ENCODE data around the gene PARN.
"Not testable (repeated sequence)": the region's sequence is repeated elsewhere in the genome, so short reads cannot be mapped to it uniquely, and the experiment has no call there.

Gene PARN

GRCh38 chr16:14427371-14427948, 202.6 kb downstream of the PARN start:
- DNase-seq, result no peak

- no peak for DNase-seq
Measured at GRCh38 chr16:14424595-14424994, 205.5 kb downstream of the PARN start.

GRCh38 chr16:14423344-14423743, 206.7 kb downstream of the PARN start:
- DNase-seq, result no peak

GRCh38 chr16:14420721-14421488, 209.2 kb downstream of the PARN start:
- no peak for DNase-seq

GRCh38 chr16:14420243-14420642, 209.8 kb downstream of the PARN start:
- DNase-seq, result not testable (repeated sequence)

GRCh38 chr16:14419817-14420216, 210.2 kb downstream of the PARN start:
- no peak for DNase-seq

- no peak for DNase-seq
Measured at GRCh38 chr16:14418795-14419225, 211.2 kb downstream of the PARN start.

GRCh38 chr16:14416184-14416583, 213.9 kb downstream of the PARN start:
- DNase-seq, result no peak

- DNase-seq, result no peak
Measured at GRCh38 chr16:14415291-14415690, 214.8 kb downstream of the PARN start.

- DNase-seq, result no peak
Measured at GRCh38 chr16:14409563-14409962, 220.5 kb downstream of the PARN start.

GRCh38 chr16:14407786-14408399, 222.2 kb downstream of the PARN start:
- no peak for DNase-seq

GRCh38 chr16:14405611-14406537, 224.2 kb downstream of the PARN start:
- DNase-seq, result no peak

GRCh38 chr16:14403001-14403389, 227.1 kb downstream of the PARN start:
- DNase-seq, result not testable (repeated sequence)

- not testable (repeated sequence) for DNase-seq
Measured at GRCh38 chr16:14402114-14403000, 227.7 kb downstream of the PARN start.

- peak; percentile 40 for DNase-seq
Measured at GRCh38 chr16:14401711-14402061, 228.4 kb downstream of the PARN start.

- not testable (repeated sequence) for DNase-seq
Measured at GRCh38 chr16:14400978-14401710, 228.9 kb downstream of the PARN start.

GRCh38 chr16:14400285-14400977, 229.6 kb downstream of the PARN start:
- no peak for DNase-seq

GRCh38 chr16:14399378-14400284, 230.4 kb downstream of the PARN start:
- DNase-seq, result peak; percentile 71

GRCh38 chr16:14398014-14398717, 231.9 kb downstream of the PARN start:
- no peak for DNase-seq

Measured in femur (tissue), 1 donor.